ENCODE measurements around the gene TCF3. TPM values are rescaled to one million over a fixed set of nuclear protein-coding genes. Genes with fewer than 3 reads are reported as not detected.

TCF3 gene
- polyA plus RNA-seq, 3 donors, result 2.4 to 36.2 (median 3.3) TPM

DNA sequence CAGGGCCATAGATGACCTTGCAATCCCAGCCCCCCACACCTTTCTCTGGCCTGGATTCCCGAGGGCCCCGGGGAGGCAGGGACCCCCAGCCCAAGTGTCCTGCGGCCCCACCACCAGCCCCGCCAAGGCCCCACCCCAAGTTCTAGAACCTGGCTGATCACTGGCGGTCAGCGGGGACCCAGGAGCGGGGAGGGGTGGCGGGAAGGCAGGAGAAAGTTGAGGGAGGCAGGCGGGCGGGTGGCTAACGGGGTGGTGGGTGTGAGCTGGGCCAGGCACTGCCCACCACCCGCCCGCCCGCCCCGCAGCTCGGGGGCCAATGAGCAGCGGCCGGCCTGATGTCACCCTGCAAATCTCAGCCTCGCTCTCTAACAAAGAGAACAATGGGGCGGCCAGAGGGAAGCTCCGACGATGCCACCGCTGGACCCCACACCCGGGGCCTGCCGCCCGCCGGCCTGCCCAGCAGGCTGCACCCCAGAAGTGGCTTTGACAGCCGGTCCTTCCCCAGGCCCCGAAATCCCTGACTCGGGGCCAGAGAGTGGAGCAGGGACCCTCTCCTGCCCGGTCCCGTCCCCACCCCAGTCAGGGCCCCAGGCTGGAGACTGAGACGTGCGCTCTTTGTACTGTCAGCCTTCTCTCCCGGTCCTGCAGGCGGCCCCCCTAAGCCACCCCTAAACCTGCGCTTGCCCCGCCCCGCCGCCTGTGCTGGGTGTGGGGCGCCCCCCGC lies 85.9 kb downstream of the TCF3 start:
- peaks cover 0 to 8% (median 3%) of the 10 kb centered on the region in 7 donors for H3K9me3 Mint-ChIP-seq
- H3K9ac ChIP-seq (ENCODE audit: insufficient read depth, low read length, poor library complexity, severe bottlenecking), result no peak overlapping the region
- peaks cover 7 to 15% of the 10 kb centered on the region in 2 donors for H3K4me1 ChIP-seq (ENCODE audit: control insufficient read depth in 1 of 2, insufficient read depth in 2 of 2, low read length in 2 of 2)
- H3K27me3 ChIP-seq (ENCODE audit: control insufficient read depth in 2 of 2, insufficient read depth in 2 of 2, low read length in 2 of 2), result peaks cover 3 to 27% of the 10 kb centered on the region in 2 donors
- DNase-seq, result no peak
- TF ChIP-seq, protein P1, sequence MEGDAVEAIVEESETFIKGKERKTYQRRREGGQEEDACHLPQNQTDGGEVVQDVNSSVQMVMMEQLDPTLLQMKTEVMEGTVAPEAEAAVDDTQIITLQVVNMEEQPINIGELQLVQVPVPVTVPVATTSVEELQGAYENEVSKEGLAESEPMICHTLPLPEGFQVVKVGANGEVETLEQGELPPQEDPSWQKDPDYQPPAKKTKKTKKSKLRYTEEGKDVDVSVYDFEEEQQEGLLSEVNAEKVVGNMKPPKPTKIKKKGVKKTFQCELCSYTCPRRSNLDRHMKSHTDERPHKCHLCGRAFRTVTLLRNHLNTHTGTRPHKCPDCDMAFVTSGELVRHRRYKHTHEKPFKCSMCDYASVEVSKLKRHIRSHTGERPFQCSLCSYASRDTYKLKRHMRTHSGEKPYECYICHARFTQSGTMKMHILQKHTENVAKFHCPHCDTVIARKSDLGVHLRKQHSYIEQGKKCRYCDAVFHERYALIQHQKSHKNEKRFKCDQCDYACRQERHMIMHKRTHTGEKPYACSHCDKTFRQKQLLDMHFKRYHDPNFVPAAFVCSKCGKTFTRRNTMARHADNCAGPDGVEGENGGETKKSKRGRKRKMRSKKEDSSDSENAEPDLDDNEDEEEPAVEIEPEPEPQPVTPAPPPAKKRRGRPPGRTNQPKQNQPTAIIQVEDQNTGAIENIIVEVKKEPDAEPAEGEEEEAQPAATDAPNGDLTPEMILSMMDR (IDR thresholded peaks at IDR 0.05), result no peak
- H2AFZ ChIP-seq (ENCODE audit: insufficient read depth, low read depth, low read length, poor library complexity, severe bottlenecking), result peak overlapping the region; percentile 61
- H3K4me1 Mint-ChIP-seq, result peaks cover 3% of the 10 kb centered on the region
- H3K36me3 ChIP-seq (replicated peaks in 1 of 2; ENCODE audit: control insufficient read depth in 1 of 2, insufficient read depth in 2 of 2, low read length in 2 of 2), result no peaks in the 10 kb centered on the region
- H3K4me2 ChIP-seq (replicated peaks; ENCODE audit: extremely low read depth, low read length, poor library complexity, severe bottlenecking), result peak overlapping the region; percentile 76
- H3K27ac ChIP-seq (ENCODE audit: low read depth in 1 of 2, low read length in 2 of 2), result no peak overlapping the region
- no peak overlapping the region for H3K27ac Mint-ChIP-seq
- H3K4me3 ChIP-seq (replicated peaks in 1 of 3; ENCODE audit: low read depth in 2 of 3, low read length in 3 of 3), result peak overlapping the region in 1 of 3 experiments; percentile 70
- intact Hi-C loops (cut with micrococcal nuclease), result loop anchor here in 1 of 2 donors (5.0 kb wide), 2 partner anchors 74 to 246 kb away; partner anchors contain the start of genes ATP8B3, PCSK4 and REEP6
- H3K27me3 Mint-ChIP-seq (ENCODE audit: low read depth in 3 of 3), result peaks cover 21 to 66% (median 31%) of the 10 kb centered on the region in 3 donors
- H3K4me3 Mint-ChIP-seq, result peak overlapping the region in 1 of 2 donors; percentile 42
- H3K36me3 Mint-ChIP-seq, result peaks cover 0 to 4% of the 10 kb centered on the region in 2 donors
- H3K79me2 ChIP-seq (ENCODE audit: insufficient read depth, low read length), result no peaks in the 10 kb centered on the region
- 43% methylated on average over 35 of the region's 42 CpGs for WGBS (ENCODE audit: insufficient coverage)
- H4K20me1 ChIP-seq (ENCODE audit: insufficient read depth, low read length), result no peaks in the 10 kb centered on the region
- no peaks in the 10 kb centered on the region for H3K9me3 ChIP-seq (replicated peaks in 1 of 2; ENCODE audit: control insufficient read depth in 1 of 2, insufficient read depth in 1 of 2, low read length in 2 of 2)

GRCh38 chr19:1563251-1563650 lies 89.2 kb downstream of the TCF3 start:
- no peaks in the 10 kb centered on the region for H3K36me3 ChIP-seq (replicated peaks in 1 of 2; ENCODE audit: control insufficient read depth in 1 of 2, insufficient read depth in 2 of 2, low read length in 2 of 2)
- no peak overlapping the region for H3K27ac ChIP-seq (ENCODE audit: low read depth in 1 of 2, low read length in 2 of 2)
- H3K4me1 ChIP-seq (ENCODE audit: control insufficient read depth in 1 of 2, insufficient read depth in 2 of 2, low read length in 2 of 2), result peaks cover 3 to 10% of the 10 kb centered on the region in 2 donors
- Mint-ChIP-seq H3K36me3 (peaks cover 0 to 4% of the 10 kb centered on the region in 2 donors), H3K27me3 (ENCODE audit: low read depth in 3 of 3) (peaks cover 8 to 38% (median 24%) of the 10 kb centered on the region in 3 donors), H3K4me3 (no peak overlapping the region), H3K27ac (no peak overlapping the region), H3K4me1 (peaks cover 1% of the 10 kb centered on the region), H3K9me3 (peaks cover 0 to 5% (median 2%) of the 10 kb centered on the region in 7 donors)
- no peak overlapping the region for H3K4me2 ChIP-seq (replicated peaks; ENCODE audit: extremely low read depth, low read length, poor library complexity, severe bottlenecking)
- H4K20me1 ChIP-seq (ENCODE audit: insufficient read depth, low read length), result no peaks in the 10 kb centered on the region
- peaks cover 3 to 14% of the 10 kb centered on the region in 2 donors for H3K27me3 ChIP-seq (ENCODE audit: control insufficient read depth in 2 of 2, insufficient read depth in 2 of 2, low read length in 2 of 2)
- 96% methylated on average over 4 of the region's 6 CpGs for WGBS (ENCODE audit: insufficient coverage)
- H3K9ac ChIP-seq (ENCODE audit: insufficient read depth, low read length, poor library complexity, severe bottlenecking), result no peak overlapping the region
- H3K9me3 ChIP-seq (replicated peaks in 1 of 2; ENCODE audit: control insufficient read depth in 1 of 2, insufficient read depth in 1 of 2, low read length in 2 of 2), result no peaks in the 10 kb centered on the region
- H2AFZ ChIP-seq (ENCODE audit: insufficient read depth, low read depth, low read length, poor library complexity, severe bottlenecking), result no peak overlapping the region
- TF ChIP-seq, protein P1 (IDR thresholded peaks at IDR 0.05), result no peak
- intact Hi-C loops (cut with micrococcal nuclease), result no loop called here
- DNase-seq, result no peak
- no peaks in the 10 kb centered on the region for H3K79me2 ChIP-seq (ENCODE audit: insufficient read depth, low read length)
- H3K4me3 ChIP-seq (replicated peaks in 1 of 3; ENCODE audit: low read depth in 2 of 3, low read length in 3 of 3), result no peak overlapping the region
